Activated CD4-positive, alpha-beta T cell treated with anti-CD3 and anti-CD28 coated beads, Interleukin-2, amount 10 ng/mL, durations not matched to agents 7 days and 5 days (primary cell): ENCODE results near the gene OSMR. TPM values are rescaled to one million over a fixed set of nuclear protein-coding genes. Genes with fewer than 3 reads are reported as not detected.
A peak's percentile ranks its signal among the peaks of the same experiment; 100 is the strongest.
"Not testable (repeated sequence)": the region's sequence is repeated elsewhere in the genome, so short reads cannot be mapped to it uniquely, and the experiment has no call there.

ENCODE experiments used
- CTCF ChIA-PET: fragments of 350-600 bp; sonication (Branson Sonifier 250); formaldehyde crosslinking; loops from one replicate; lab custom pipeline; 2021; ENCODE audit warnings: antibody characterized with exemption; lab: Charles Lee
- POLR2A ChIA-PET: fragments of 350-600 bp; sonication (Branson Sonifier 250); formaldehyde crosslinking; loops from one replicate; lab custom pipeline; 2021; ENCODE audit warnings: antibody characterized with exemption; lab: Charles Lee
- DNase-seq: peaks from one replicate; pipeline ENCODE4 v3.0.0-alpha.2; 2020
- H3K27ac Mint-ChIP-seq: one replicate; pipeline ENCODE4 v1.8.0; 2021; ENCODE audit warnings: mild to moderate bottlenecking, moderate library complexity, mixed read lengths
- H3K27me3 Mint-ChIP-seq: one replicate; pipeline ENCODE4 v1.8.0; 2021; ENCODE audit warnings: mixed read lengths
- H3K36me3 Mint-ChIP-seq: one replicate; pipeline ENCODE4 v1.8.0; 2021; ENCODE audit warnings: low read depth, mixed read lengths
- H3K4me1 Mint-ChIP-seq: one replicate; pipeline ENCODE4 v1.8.0; 2021; ENCODE audit warnings: mixed read lengths
- H3K4me3 Mint-ChIP-seq: one replicate; pipeline ENCODE4 v1.8.0; 2021; ENCODE audit warnings: mild to moderate bottlenecking, moderate library complexity, mixed read lengths
- H3K9me3 Mint-ChIP-seq: one replicate; pipeline ENCODE4 v1.8.0; 2021; ENCODE audit warnings: mixed read lengths
- total RNA-seq, 2 experiments: library from RNA; stranded (reverse); gene quantifications; one replicate each; pipeline ENCODE4 v1.2.3, GENCODE V29; 2021

OSMR gene
- total RNA-seq, 2 experiments from 2014 or later, result not detected

DNA sequence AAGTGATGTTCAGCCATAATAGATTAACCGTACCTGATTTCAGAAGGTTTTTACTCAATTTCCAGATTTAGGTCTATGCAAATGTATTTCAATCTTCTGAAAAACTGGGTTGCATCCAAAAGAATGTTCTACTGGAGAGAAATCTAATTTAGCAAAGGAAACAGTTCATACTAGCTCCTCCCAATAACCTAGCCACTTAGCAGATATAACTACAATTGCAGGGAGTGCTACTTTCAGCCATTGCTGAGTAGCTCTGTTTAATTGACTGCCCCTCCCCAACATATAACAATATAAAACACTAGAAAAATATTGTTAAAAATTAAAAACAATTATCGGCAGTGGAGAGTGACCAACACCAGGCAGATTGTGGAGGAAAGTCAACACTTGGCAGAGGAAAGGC is 7.9 kb upstream of the OSMR start:
- DNase-seq, result no peak
- ChIA-PET POLR2A (interaction anchor here (0.7 kb wide), 1 partner anchor 560 kb away, joined by 4 read pairs; no protein-coding TSS in a partner anchor), CTCF (no interaction called here)
- Mint-ChIP-seq H3K4me3 (no peak overlapping the region), H3K4me1 (no peaks in the 10 kb centered on the region), H3K27me3 (peaks cover 30% of the 10 kb centered on the region), H3K36me3 (no peaks in the 10 kb centered on the region), H3K9me3 (no peaks in the 10 kb centered on the region), H3K27ac (no peak overlapping the region)

DNA sequence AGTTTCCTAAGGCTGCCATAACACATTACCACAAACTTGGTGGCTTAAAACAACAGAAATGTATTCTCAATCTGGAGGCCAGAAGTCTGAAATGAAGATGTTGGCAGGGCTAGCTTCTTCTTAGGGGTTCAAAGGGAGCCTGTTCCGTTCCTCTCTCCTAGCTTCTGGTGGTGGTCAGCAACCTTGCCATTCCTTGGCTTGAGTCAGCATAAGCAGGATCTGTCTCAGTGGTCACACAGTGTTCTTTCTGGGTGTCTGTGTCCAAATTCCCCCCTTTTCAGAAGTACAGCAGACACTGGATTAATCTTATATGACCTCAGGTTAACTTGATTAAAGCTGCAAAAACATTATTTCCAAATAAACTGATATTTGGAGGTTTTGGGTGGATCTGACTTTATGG is 2.1 kb upstream of the OSMR start:
- no peak for DNase-seq
- Mint-ChIP-seq H3K27me3 (peaks cover 60% of the 10 kb centered on the region), H3K36me3 (peaks cover 2% of the 10 kb centered on the region), H3K9me3 (no peaks in the 10 kb centered on the region), H3K27ac (no peak overlapping the region), H3K4me1 (peaks cover 8% of the 10 kb centered on the region), H3K4me3 (no peak overlapping the region)
- POLR2A ChIA-PET, result no interaction called here
- CTCF ChIA-PET, result no interaction called here

DNA sequence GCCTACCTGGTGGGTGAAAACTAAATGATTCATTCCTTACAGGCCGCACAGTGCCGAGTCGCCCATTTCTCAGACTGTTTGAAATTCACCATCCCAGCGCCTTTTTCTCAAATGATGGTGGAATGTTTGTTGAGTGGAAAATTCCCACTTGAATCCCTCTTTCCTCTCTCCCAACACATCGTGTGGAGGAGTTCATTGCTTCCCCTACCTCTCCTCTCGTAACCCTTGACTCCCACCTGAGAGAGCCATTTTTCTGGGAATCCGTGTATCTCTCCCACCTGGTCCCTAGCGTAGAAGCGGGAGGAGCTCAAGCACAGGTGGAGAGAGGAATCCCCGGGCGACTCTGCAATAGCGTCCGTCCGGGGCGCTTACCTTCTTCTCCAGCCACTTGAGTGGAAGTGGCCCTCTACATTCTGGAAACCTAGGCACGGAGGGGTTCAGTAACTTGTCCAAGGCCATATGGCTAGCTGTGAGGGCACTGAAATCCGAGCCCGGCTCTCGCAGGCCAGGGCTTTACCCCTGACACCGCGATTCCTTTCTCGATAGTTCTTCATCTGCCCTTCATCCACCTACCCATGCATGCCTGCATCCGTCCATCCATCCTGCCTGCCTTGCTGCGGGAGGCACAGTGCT is 683 bp downstream of the OSMR start:
- ChIA-PET CTCF (interaction anchor here (0.7 kb wide), 1 partner anchor 71 kb away, joined by 3 read pairs; no protein-coding TSS in a partner anchor), POLR2A (no interaction called here)
- Mint-ChIP-seq H3K36me3 (peaks cover 2% of the 10 kb centered on the region), H3K27me3 (peaks cover 63% of the 10 kb centered on the region), H3K4me3 (peak overlapping the region; percentile 10), H3K9me3 (no peaks in the 10 kb centered on the region), H3K27ac (no peak overlapping the region), H3K4me1 (peaks cover 8% of the 10 kb centered on the region)
- DNase-seq, result no peak

DNA sequence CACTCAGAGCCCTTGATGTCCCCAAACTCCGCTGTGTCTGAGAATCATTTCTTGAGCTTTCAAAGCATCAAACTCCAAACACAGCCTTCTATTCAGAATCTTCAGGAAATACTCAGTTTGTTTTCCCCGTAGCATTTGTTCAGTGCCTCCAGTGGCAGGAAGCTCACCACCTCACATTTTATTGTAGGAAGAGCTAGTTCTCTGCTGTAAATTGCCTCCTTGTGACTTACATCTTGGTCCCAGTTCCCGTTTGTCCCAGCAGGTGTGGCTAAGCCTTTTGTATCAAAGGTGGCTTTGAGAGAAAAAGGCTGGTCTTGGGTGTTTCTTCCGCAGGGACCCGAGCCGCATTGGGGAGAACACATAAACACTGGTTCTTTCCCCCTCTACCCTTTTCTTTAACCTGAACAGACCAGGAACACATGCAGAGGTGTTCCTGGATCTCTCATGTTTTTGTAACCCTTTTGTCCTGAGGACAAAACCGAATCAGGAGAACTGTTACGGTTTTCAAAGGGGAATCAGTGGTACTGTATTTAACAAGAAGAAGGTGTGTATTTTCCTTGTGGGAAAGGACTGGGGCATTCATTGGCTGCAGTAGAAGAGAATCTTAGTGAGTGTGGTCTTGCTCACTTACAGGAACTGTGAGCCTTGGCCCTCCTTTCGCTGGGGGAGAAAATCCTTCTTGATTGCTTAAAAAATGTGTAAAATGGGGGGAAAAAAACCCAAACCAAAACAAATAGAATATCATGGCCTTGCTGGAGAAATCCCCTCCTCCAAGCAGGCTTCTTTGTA is 1.9 kb downstream of the OSMR start:
- Mint-ChIP-seq H3K27ac (no peak overlapping the region), H3K4me1 (peaks cover 8% of the 10 kb centered on the region), H3K36me3 (peaks cover 3% of the 10 kb centered on the region), H3K9me3 (no peaks in the 10 kb centered on the region), H3K4me3 (no peak overlapping the region), H3K27me3 (peaks cover 60% of the 10 kb centered on the region)
- POLR2A ChIA-PET, result no interaction called here
- no peak for DNase-seq
- CTCF ChIA-PET, result interaction anchor here (0.6 to 0.9 kb wide), 3 partner anchors 70 to 392 kb away, joined by 3 to 4 read pairs (median 3); no protein-coding TSS in a partner anchor

DNA sequence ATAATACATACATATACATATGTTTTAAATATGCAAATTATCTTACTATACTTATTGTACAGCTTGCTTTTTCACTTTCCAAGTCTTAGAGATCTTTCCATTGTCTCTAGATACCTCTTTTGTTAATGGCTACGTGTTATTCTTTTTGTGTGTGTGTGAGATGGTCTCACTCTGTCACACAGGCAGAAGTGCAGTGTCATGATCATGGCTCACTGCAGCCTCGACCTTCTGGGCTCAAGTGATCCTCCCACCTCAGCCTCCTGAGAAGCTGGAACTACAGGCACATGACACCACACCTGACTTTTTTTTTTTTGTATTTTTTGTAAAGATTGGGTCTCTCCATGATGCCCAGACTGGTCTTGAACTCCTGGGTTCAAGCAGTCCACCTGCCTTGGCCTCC is 2.8 kb downstream of the OSMR start:
- no peak overlapping the region for H3K4me3 Mint-ChIP-seq
- H3K36me3 Mint-ChIP-seq, result peaks cover 3% of the 10 kb centered on the region
- H3K4me1 Mint-ChIP-seq, result peaks cover 8% of the 10 kb centered on the region
- DNase-seq, result no peak
- H3K27ac Mint-ChIP-seq, result no peak overlapping the region
- POLR2A ChIA-PET, result no interaction called here
- CTCF ChIA-PET, result interaction anchor here (0.9 kb wide), 1 partner anchor 393 kb away, joined by 4 read pairs; no protein-coding TSS in a partner anchor
- no peaks in the 10 kb centered on the region for H3K9me3 Mint-ChIP-seq
- H3K27me3 Mint-ChIP-seq, result peaks cover 57% of the 10 kb centered on the region

DNA sequence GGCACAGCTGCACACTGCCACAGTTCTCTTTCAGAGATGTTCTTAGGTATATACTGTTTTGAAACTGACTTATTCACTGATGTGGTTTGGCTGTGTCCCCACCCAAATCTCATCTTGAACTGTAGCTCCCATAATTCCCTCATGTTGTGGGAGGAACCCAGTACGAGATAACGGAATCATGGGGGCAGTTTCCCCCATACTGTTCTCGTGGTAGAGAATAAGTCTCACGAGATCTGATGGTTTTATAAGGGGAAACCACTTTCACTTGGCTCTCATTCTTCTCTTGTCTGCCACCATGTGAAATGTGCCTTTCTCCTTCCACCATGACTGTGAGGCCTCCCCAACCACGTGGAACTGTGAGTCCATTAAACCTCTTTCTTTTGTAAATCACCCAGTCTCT is 5.8 kb downstream of the OSMR start:
- DNase-seq, H3K4me3 Mint-ChIP-seq, H3K9me3 Mint-ChIP-seq, H3K4me1 Mint-ChIP-seq, H3K27ac Mint-ChIP-seq, CTCF ChIA-PET, POLR2A ChIA-PET, H3K36me3 Mint-ChIP-seq: not testable (repeated sequence)
- peaks cover 36% of the 10 kb centered on the region for H3K27me3 Mint-ChIP-seq

DNA sequence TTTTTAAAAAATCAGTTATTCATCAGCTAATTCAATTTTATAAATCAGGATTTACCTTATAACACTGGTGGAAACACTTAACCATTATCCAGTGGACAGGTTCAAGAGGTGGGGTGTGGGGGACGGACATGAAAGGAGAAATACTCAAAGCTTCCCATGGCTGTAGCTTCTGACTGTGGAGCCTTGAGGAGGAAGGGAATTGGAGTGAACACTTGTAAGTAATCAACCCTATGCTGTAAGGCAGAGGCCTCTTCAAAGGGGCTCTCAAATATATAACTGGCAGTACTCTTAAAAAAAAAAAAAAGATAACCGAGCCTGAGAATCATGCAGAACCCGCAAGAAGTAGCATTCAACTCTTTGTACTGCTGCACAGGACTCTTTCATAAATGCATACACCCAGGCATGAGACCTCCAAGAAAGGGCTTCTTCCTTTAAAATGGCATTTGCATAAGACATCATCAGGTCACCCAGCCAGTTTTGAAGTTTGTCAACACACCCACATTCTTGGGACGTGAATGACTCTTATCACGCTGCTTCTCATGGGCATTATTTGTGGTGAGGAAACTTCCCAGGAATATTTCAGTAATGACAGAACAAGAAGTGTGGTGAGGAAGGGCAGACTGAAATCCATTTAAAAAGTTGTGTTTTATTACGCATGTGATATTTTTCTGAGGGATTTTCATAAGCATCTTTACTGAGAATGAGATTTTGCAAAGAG is 8.1 kb downstream of the OSMR start:
- no peaks in the 10 kb centered on the region for H3K9me3 Mint-ChIP-seq
- DNase-seq, result no peak
- POLR2A ChIA-PET, result no interaction called here
- H3K27me3 Mint-ChIP-seq, result peaks cover 23% of the 10 kb centered on the region
- no peaks in the 10 kb centered on the region for H3K4me1 Mint-ChIP-seq
- CTCF ChIA-PET, result interaction anchor here (0.7 kb wide), 1 partner anchor 474 kb away, joined by 3 read pairs; no protein-coding TSS in a partner anchor
- no peak overlapping the region for H3K4me3 Mint-ChIP-seq
- H3K27ac Mint-ChIP-seq, result no peak overlapping the region
- H3K36me3 Mint-ChIP-seq, result peaks cover 1% of the 10 kb centered on the region

DNA sequence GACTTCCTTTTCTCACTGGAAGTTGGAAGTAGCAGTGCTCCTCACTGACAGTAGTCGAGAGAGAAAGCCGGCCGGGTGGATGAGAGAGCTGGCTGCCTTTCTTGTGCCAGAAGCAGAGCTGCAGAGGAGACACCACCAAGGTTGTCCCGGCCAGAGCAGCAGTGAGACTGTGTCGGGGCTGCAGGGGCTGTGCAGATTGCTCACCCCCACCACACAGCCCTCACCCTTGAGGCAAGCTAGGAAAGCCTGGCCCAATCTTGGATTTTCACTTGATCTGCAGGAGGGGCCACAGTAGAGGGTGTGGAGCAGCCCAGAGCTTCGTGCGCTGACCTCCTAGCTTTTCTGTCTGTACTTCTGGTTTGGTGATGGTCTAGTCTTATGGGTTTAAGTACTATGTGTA is 9.1 kb downstream of the OSMR start:
- peaks cover 26% of the 10 kb centered on the region for H3K27me3 Mint-ChIP-seq
- H3K36me3 Mint-ChIP-seq, result peaks cover 1% of the 10 kb centered on the region
- DNase-seq, result no peak
- H3K4me1 Mint-ChIP-seq, result no peaks in the 10 kb centered on the region
- POLR2A ChIA-PET, result no interaction called here
- CTCF ChIA-PET, result no interaction called here
- H3K9me3 Mint-ChIP-seq, result no peaks in the 10 kb centered on the region
- H3K27ac Mint-ChIP-seq, result no peak overlapping the region
- H3K4me3 Mint-ChIP-seq, result no peak overlapping the region

DNA sequence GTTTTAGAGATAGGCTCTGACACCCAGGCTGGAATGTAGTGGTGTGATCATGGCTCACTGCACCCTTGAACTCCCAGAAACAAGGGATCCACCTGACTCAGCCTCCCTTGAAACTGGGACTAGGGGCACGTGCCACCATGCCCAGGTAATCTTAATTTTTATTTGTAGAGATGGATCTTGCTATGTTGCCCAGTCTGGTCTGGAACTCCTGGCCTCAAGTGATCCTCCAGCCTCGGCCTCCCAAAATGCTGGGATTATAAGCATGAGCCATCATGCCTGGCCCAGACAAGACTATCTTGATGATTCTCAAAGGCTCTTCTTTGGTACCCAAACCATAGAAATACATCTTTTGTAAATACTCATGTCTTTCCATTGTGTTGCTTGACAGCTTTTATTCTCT is 10.8 kb downstream of the OSMR start:
- CTCF ChIA-PET, result no interaction called here

DNA sequence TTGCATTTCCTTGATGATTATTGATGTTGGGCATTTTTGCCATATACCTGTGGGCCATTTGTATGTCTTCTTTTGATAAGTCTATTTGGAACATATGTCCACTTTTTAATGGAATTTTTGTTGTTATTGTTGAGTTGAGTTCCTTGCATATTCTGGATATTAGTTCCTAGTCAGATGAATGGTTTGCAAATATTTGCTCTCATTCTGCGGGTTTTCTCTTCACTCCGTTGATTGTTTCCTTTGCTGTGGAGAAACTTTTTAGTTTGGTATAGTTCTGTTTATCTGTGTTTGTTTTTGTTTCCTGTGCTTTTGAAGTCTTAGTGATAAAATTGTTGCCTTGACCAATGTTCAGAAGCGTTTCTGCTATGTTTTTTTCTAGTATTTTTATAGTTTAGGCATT is 13.0 kb downstream of the OSMR start:
- Mint-ChIP-seq H3K36me3 (no peaks in the 10 kb centered on the region), H3K27ac (no peak overlapping the region), H3K4me1 (no peaks in the 10 kb centered on the region), H3K27me3 (peaks cover 20% of the 10 kb centered on the region), H3K9me3 (peaks cover 2% of the 10 kb centered on the region), H3K4me3 (no peak overlapping the region)
- no peak for DNase-seq
- ChIA-PET CTCF (no interaction called here), POLR2A (no interaction called here)

More for the DNA sequence above, 10.8 kb downstream of the OSMR start:
- peaks cover 22% of the 10 kb centered on the region for H3K27me3 Mint-ChIP-seq
- H3K27ac Mint-ChIP-seq, result no peak overlapping the region
- POLR2A ChIA-PET, result no interaction called here
- H3K4me3 Mint-ChIP-seq, result no peak overlapping the region
- H3K4me1 Mint-ChIP-seq, result no peaks in the 10 kb centered on the region
- peaks cover 1% of the 10 kb centered on the region for H3K36me3 Mint-ChIP-seq
- DNase-seq, result no peak
- H3K9me3 Mint-ChIP-seq, result no peaks in the 10 kb centered on the region

DNA sequence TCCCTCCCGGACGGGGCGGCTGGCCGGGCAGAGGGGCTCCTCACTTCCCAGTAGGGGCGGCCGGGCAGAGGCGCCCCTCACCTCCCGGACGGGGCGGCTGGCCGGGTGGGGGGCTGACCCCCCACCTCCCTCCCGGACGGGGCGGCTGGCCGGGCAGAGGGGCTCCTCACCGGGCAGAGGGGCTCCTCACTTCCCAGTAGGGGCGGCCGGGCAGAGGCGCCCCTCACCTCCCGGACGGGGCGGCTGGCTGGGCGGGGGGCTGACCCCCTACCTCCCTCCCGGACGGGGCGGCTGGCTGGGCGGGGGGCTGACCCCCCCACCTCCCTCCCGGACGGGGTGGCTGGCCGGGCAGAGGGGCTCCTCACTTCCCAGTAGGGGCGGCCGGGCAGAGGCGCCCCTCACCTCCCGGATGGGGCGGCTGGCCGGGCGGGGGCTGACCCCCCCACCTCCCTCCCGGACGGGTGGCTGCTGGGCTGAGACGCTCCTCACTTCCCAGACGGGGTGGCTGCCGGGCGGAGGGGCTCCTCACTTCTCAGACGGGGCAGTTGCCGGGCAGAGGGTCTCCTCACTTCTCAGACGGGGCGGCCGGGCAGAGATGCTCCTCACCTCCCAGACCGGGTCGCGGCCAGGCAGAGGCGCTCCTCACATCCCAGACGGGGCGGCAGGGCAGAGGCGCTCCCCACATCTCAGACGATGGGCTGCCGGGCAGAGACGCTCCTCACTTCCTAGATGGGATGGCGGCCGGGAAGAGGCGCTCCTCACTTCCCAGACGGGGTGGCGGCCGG is 16.4 kb downstream of the OSMR start:
- H3K36me3 Mint-ChIP-seq, POLR2A ChIA-PET, H3K4me3 Mint-ChIP-seq, CTCF ChIA-PET, H3K9me3 Mint-ChIP-seq, DNase-seq, H3K27ac Mint-ChIP-seq, H3K4me1 Mint-ChIP-seq: not testable (repeated sequence)
- peaks cover 18% of the 10 kb centered on the region for H3K27me3 Mint-ChIP-seq

DNA sequence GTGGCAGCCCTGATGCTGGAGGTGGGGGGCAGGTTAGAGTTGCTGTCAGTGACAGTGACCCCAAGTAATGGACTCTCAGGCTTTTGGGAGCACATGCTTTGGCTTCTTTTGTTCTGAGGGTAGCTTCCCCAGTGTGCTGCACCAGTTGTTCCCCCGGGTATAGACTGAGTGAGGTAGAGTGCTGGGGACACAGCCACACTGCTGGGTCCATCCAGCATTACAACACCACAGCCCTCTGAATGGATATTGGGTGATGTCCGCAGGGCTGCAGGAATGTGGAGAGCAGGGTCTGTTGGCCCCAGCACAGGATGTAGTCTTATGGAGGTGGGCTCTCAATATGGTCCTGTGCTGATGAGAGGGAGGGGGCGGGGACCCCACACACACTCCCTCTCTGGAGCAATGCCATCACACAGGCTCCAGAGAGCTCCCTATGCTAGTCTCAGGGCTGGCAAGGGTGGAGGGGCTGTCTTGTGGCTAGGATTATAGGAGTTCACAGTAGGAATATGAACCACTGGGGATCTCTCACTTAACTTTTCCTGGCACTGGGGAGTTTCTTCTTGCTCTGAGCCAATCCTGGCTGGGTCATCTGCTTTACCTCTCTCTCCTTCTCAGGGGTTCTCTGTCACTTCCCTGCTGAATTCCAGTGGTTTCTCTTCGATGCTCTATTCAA is 20.7 kb downstream of the OSMR start:
- no peak overlapping the region for H3K27ac Mint-ChIP-seq
- H3K27me3 Mint-ChIP-seq, result peaks cover 23% of the 10 kb centered on the region
- ChIA-PET POLR2A (no interaction called here), CTCF (no interaction called here)
- H3K4me1 Mint-ChIP-seq, result no peaks in the 10 kb centered on the region
- H3K9me3 Mint-ChIP-seq, result peaks cover 6% of the 10 kb centered on the region
- no peak for DNase-seq
- H3K36me3 Mint-ChIP-seq, result no peaks in the 10 kb centered on the region
- H3K4me3 Mint-ChIP-seq, result no peak overlapping the region
